Glomerular endothelial cell (primary cell): ENCODE measurements around the gene ARL17A. TPM values are rescaled to one million over a fixed set of nuclear protein-coding genes. Genes with fewer than 3 reads are reported as not detected.
"Not testable (repeated sequence)": the region's sequence is repeated elsewhere in the genome, so short reads cannot be mapped to it uniquely, and the experiment has no call there.

ENCODE experiments used
- DNase-seq: peaks from one replicate; pipeline ENCODE4 v3.0.0-alpha.2; 2011; ENCODE audit warnings: low read depth, low spot score; ENCODE audit errors: extremely low read depth
- total RNA-seq: library from RNA; depleted of rRNA; stranded (reverse); fragments of >200 nt; gene quantifications from 2 replicates; pipeline ENCODE4 v1.2.3, GENCODE V29; 2015

The ARL17A gene
- total RNA-seq = 3.4 and 4.2 TPM in 2 replicates

DNA sequence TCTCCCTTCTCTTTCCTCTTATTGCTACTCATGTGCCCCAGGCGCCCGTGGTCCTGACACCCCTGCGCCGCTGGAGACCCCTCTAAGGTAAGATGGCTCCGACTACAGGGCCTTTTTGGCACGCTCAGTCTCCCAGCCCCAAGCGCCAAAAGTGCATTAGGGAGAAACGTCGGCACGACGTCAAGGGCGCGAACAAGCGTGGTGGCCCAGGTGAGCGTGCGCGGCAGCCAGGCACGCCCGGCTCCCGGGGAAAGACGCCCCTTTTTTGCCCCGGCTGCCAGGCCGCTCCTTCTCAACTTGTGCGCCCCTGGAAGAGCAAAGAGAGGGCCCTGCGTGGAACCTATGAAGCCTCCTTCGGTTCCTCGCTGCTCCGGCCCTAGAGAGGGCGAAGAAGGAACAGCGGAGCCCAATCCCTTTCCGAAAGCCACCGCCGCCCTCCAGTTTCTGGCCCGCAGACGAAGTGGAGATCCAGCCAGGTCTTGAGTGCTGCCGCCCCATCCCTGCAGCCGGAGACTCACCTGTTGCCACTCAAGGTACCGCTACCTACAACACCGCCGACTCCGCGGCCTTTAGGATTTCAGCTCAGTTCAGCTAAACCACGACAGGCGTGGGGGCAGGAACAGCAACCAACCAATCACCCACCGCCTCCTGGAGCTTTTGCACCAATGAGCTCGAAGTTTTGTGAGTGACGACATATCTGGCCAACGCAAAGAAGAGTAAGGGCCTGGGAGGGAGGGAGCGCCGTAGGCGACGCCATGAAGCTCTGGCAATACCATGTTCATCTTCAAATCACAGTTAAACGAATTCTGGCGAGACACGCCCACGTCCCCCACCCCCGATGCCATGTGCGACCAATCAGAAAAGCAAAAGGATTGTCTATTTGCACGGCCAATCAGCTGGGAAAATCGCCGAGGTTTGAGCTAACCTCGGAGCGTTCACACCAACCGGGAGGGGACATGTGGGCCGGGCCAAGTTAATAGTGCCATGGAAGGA lies at the start of gene ARL17A:
Gene ARL17A (minus strand): TSS at position 609 of the 993 bp plus-strand sequence. CDS start 3,369 bp downstream, outside the sequence.
- DNase-seq = not testable (repeated sequence)

DNA sequence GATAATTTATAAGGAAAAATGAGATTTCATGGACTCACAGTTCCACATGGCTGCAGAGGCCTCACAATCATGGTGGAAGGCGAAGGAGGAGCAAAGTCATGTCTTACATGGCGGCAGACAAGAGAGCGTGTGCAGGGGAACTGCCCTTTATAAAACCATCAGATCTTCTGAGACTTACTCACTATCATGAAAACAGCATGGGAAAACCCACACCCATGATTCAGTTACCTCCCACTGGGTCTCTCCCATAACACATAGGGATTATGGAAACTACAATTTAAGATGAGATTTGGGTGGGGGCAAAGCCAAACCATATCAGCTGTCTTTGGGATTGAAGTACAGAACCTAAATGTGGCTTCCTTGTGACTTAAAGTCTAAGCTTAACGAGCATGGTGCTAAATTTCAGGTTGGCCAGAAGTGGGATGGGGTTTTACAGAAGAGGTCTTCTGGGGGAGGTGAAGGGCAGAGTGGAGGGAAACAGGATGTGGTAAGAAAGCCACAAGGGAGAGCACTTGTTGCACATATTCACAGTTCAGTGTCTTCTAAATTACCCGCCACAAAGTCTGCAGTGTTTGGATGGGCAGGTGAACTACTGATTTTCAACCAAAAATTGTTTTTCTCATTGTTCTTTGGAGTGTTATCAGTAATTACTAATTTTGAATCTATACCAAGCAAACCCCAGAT lies 49.4 kb upstream of the ARL17A start:
- DNase-seq = not testable (repeated sequence)

DNA sequence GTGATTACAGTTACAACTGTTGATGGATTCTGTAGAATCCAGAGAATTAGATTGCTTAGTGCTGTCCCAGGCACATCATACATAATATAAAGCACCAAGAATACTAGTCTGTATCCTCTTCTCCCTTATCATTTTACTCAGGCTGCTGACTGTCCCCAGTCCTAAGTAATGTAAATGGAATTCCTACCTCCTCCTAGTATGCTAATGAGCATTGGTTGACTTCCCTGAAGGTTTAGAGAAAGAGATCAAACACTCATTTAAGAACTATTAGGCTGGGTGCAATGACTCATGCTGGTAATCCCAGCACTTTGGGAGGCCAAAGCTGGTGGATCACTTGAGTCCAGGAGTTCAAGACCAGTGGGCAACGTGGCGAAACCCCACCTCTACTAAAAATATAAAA lies 48.0 kb upstream of the ARL17A start:
- not testable (repeated sequence) for DNase-seq

DNA sequence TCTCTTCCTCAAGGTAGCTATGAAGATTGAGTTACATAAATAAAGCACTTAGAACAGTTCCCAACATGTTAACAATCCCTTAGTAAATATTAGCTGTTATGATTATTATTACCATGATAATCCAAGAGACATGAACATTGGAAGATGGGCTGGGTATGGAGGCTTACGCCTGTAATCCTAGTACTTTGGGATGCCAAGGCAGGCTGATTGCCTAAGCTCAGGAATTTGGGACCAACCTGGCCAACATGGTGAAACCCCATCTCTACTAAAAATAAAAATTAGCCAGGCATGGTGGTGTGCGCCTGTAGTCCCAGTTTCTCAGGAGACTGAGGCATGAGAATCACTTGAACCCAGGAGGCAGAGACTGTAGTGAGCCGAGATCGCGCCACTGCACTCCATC lies 45.2 kb upstream of the ARL17A start:
- DNase-seq = not testable (repeated sequence)

DNA sequence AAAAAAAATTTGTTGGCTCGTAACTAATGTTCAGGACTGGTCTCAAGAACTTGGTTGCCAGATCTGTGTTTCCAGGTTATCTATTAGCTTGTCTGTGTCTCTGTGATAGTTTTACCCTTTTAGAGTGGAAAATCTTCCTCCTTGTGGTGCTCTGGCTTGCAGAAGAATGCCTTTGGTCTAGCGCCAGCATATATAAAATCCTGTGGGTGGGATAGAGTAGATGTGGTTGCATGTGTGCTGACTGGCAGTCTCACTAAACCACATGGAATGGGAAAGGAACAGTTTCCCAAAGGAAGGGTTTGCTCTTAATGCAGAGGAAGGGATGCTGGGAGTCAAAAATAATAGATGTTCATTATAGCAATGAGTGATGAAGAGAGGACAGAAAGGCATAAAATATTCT lies 44.3 kb upstream of the ARL17A start:
- DNase-seq = not testable (repeated sequence)

DNA sequence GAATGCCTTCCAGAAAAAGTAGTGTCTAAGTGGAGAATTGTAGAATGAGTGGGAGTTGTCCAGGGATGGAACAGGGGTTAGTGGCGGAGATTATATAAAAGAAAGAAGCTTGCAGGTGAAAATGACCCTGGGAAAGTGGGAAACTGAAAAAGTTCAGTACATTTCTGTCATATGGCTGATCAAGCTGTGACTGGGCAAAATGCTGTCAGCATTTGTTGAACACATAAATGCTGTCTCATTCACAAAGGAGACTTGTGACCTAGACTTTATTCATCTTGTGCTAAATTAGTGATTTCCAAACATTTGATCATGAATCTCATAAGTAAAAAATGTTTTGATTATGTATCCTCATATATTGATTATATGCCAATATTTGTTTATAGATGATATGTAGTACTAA lies 39.5 kb upstream of the ARL17A start:
- DNase-seq = not testable (repeated sequence)

DNA sequence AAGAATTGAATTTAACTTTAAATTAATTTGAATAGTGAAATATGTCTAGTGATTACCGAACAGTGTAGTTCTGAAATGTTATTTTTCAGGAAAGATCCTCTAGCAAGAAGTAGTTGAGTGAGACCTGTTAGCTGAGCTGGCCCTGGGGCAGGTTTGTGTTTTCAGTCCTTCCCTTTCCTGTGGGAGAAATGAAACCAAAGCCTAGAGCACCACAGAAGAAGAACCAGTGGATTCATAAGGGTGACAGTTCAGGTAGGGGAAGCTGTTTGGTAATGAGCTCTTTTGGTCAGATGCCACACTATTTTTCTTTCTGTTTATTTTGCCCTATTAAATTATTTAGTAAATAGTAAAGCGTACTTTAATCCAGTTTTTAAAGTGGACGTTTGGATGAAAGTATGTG lies 37.6 kb upstream of the ARL17A start:
- not testable (repeated sequence) for DNase-seq

DNA sequence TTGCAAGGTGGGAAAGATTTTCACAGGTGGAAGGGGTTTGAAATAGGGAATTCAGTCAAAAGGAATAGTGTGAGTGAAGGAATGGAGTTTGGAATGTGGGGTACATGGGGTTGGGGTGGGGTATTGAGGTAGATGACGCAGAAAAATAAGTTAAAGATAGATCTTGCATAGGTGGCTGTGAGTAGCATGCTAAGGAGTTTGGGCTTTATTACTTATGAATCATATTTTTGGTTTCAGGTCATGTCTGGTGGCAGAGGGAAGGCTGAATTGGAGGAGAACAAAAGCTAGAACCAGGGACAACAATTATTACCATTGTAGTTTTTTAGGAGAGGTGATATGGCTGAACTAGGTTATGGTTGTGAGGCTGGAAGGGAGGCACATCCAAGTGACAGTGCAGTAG lies 34.4 kb upstream of the ARL17A start:
- not testable (repeated sequence) for DNase-seq

DNA sequence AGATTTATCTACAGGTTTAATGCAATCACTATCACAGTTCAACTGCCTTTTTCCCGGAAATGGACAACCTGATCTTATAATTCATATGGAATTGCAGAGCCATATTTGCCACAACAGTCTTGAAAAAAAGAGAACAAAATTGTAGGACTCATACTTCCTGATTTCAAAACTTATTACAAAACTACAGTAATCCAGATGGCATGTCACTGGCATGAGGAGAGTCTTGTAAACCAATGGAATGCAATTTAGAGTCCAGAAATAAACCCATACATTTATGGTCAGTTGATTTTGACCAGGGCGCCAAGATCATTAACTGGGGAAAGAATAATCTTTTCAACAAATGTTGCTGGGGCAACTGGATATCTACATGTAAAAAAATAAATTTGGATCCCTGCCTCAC lies 31.8 kb upstream of the ARL17A start:
- not testable (repeated sequence) for DNase-seq

DNA sequence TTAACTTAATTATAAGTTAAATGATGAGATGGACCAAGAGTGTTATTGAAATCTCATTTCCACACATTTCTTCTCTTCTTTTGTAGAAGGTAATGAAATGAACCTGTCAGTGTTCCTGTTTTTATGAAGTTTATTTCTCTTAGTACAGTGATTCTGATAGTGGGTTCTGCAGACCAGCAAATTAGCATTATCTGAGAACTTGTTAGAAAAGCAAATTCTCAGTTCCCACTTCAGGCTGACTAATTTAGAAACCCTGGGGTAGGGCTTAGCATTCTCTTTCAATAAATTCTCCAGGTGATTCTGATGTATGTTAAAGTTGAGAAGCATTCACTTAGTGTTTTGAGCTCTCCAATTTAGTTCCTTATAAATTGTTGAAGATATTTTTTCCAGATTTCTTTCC lies 23.6 kb upstream of the ARL17A start:
- DNase-seq = not testable (repeated sequence)

DNA sequence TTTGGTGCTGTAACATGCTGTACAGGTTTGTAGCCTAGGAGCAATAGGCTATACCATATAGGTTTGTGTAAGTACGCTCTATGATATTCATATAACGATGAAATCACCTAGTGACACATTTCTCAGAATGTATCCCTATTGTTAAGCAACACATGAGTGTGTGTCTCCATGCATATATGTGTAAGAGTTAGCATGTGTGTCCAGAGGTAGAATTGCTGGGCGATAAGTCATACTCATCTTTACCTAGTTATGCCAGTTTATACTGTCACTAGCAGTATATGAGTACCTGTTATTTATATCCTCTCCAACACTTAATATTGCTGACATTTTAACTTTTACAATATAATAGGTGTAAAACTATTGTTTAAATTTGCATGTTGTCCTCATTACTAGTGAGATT lies 21.3 kb upstream of the ARL17A start:
- not testable (repeated sequence) for DNase-seq

DNA sequence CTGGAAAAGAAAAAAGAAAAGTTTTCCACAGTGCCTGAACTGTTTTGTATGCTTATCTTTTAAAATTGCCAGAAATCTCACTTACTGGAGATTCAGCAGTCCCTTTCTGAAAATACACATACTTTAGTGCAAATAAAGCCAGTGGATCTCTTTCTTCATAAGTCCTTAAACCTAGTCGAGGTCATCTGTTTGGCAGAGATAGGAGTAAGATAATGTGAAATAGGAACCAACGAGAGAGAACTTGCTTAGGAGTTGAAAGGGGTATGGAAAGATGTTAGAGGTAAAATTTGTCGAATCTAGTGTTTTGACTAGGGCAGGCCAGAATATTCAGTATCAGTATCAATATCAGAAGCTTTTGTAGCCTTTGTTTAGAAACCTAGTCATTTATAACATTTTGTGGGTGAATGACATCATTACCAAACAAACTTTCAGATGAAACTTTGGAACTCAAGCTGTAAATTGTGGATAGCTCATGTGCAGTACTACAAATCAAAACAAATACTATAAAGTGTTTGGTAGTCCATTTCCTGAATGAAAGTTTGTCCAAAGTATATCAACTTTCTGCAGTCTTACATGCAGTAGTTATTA lies 18.9 kb upstream of the ARL17A start:
- DNase-seq = not testable (repeated sequence)

DNA sequence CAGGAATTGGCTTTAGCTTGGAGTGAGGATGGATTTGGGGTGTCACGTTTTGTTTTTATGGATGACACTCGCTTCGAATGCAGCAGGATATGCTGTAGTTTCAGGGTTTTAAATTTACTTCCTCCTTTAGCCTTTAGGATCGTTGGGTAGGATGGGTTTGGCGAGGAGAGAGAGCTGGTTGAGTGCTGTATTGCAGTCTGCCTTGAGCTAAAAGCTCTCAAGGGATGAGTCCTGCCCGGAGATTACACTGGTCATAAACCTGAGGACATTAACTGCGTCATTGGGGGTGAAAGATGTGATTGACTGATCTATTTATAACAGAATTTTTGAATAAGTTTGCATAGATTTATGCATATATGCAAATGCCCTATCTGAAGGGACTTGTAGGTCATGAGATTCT lies 11.8 kb upstream of the ARL17A start:
- not testable (repeated sequence) for DNase-seq

DNA sequence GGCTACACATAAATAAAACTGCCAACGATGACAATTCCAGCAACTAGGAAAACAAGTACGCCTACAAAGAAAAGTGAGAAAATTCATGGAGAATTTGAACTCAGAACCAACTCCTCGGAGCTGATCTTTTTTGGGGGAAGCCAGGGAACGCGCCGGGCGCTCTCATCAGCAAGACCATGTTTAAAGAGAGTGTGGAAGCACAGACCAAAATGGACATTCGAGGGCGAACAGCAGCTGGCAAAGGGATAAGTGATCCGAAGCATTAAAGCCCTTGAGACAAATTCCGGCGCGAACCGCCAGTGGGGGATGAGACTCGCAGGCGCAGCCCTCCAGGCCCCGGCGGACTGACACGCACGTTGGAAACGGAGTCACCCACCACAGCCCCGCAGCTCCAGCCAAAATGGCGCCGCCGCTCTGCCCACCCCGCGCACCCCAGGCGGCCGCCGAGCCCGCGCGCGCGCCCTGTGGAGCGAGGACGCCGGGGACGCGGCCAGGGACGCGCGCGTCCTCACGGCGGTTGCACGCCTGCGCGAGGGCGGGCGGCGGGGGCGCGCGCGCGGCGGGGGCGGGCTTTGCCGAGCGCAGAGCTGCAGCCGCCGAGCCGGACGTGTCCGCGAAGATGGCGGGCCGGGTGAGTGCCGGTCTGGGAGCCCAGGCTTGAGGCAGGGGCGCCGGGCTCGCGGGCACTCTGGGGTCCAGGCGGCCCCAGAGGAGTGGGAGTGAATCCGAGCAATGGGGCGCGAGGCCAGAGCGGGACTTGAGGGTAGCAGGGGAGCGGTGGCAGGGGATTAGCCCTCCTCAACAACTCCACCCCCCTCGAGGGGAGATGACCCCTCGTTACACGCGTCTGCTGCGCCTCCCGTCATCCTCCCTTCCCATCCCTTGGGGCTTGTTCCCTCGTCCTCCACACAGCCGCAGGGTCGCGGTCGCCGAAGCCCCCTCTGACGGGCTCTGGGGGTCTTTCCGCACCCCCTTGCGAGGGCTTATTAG lies 11.0 kb upstream of the ARL17A start, which contains the start of gene NSF:
Gene NSF (plus strand): TSS at position 513 of the 990 bp plus-strand sequence. CDS start 107 bp downstream, at position 620.
- DNase-seq = not testable (repeated sequence)

DNA sequence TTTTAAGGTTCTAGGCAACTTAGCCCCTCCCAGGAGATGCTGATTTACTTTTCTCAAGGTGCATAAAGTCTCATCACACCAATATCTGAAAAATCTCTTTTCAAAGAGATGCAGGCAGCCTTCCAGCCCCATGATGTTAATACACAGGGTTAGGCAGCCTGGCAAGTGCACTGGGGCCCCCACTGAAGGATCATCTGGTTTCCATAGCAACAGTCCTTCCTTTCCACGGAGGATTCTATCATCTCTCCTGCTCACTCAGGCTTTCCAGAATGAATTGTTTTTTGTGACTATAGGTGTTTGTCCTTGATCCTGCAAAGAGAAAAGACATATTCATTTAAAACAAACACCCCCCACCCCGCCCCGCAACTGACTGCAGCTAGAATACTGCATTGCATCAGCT lies 6.0 kb upstream of the ARL17A start:
- DNase-seq = not testable (repeated sequence)

DNA sequence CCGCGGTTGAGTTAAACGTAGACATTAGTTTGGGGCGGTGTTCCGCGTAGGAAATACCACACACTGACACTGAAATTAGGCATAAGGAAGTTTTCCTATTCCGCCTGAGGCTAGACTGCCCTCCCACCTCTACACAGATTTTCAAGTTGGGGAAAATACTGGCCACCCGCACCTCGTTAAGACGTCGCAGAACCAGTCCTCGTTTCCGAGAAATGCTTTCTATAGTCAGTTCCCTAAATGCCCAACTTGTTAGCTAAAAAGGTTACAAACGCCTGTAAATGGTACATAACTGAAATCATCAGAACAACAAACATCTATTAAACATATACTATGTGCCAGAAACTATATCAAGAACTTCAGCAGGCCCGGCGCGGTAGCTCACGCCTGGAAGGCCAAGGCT lies 591 bp upstream of the ARL17A start:
- not testable (repeated sequence) for DNase-seq

DNA sequence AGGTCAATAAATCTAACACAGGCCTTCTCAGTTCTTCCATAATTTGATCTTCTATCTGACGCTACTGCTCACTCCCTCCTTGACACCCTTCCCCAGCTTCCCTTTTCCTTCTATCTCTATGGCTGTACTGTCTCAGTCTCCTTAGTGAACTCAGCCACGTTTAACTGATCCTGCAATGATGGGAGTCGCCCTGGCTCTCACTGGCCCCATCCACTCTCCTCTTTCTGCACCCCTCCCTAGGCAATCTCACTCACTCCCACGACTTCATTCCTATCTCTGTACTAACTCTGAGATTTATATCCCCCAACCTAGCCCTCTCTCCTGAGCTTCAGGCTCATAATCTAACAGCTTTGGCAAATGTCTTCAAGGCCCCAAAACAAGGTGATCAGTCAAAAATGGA lies 7.7 kb downstream of the ARL17A start:
- not testable (repeated sequence) for DNase-seq

DNA sequence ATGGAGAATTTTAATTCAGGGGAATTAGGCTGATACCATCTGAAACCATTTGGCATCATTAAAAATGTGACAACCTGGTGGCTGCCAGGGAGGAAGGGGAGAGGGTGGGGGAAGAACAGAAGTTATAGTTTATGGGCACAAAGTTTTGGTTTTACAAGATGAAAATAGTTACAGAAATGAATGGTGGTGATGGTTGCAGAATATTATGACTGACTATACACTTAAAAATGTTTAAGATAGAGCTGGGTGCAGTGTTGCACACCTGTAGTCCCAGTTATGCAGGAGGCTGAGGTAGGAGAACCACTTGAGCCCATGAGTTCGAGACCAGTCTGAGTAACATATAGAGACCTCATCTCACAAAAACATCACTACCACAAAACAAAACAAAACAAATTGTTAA lies 12.5 kb downstream of the ARL17A start:
- not testable (repeated sequence) for DNase-seq

DNA sequence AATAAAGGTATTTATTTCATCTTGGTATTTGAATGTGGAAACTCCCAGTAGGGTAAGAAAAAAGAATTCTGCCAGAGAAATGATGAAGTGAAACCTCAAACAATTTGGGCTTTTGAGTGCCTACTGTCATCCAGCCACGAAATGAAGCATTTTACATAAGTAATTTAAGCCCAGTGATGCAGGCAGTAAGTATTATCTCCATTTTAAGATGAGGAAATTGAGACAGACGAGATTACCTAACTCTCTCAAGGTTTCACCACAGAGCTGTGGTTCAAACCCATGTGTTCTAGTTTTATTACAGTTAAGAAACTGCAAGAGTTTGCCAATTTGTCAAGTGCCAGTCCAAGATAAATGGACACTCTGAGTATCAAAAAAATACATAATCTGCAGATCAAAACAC lies 13.2 kb downstream of the ARL17A start:
- DNase-seq = not testable (repeated sequence)

DNA sequence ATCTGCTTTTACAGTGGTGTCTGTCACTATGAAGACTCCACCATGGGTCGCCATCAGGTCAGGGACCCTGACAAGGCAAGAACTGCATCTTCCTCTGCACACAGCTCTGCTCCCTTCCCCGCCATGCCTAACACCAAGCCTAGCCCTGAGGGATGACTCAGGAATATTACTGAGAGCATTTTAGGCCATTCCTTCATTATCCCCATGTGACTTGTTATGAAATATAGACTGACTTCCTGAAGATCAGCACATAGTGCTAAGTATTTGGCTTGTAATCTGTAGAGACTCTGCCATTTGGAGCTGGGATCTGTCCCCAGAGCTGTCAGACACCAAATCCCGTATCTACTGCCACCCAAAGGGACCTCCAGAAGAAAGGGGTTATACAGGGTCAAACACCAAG lies 19.4 kb downstream of the ARL17A start:
- not testable (repeated sequence) for DNase-seq
